ENCODE results near the gene TAL1. TPM values are rescaled to one million over a fixed set of nuclear protein-coding genes. Genes with fewer than 3 reads are reported as not detected.

Gene TAL1
- total and polyA plus RNA-seq, 10 of the 15 experiments (the other 5 are each of a cell fraction or from before 2014, with no cell fraction given) = 0.05 TPM; not detected in 9

DNA sequence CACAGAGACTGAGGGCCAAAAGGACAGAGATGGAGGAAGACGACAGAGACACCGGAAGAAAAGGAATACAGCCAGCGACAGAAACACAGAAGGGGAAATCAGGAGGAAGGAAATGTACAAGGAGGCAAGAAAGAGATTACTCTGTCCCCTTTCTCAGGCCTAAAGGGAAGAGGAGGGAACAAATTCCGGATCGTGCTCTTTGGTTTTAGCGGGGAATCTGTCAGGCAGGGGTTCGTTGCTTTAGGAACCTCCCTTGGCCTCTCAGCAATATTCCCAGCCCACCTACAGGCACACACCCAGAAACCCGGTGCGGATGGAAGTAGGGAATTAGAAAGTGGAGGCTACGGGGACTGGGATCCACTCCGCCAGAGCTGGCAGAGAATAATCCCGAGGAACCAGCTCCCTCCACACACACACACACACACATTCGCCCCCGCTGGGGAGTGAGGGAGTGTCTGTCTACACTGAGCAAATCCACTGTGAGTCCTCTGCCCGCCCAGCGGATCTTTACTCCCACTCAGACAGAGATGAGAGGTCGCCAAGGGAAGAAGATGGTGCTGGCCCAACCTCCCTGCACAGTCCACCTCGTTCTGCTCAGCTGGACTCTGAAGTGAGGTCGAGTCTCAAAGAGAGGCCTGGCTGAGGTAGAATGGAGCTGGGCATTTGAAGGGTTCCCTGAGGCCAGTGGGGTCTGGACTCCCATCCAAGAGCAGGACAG lies 5.7 kb downstream of the TAL1 start:
- CTCF ChIA-PET = no interaction called here

More for the DNA sequence above, 5.7 kb downstream of the TAL1 start:
- H3K36me3 ChIP-seq (ENCODE audit: control insufficient read depth in 2 of 2, insufficient read depth in 2 of 2, low read length in 1 of 2) = no peaks in the 10 kb centered on the region
- ChIA-PET POLR2A (no interaction called here), SMC1A (ENCODE audit: uncharacterized antibody, unreplicated experiment) (no interaction called here), RAD21 (ENCODE audit: unreplicated experiment) (no interaction called here)
- TF ChIP-seq, protein P1, sequence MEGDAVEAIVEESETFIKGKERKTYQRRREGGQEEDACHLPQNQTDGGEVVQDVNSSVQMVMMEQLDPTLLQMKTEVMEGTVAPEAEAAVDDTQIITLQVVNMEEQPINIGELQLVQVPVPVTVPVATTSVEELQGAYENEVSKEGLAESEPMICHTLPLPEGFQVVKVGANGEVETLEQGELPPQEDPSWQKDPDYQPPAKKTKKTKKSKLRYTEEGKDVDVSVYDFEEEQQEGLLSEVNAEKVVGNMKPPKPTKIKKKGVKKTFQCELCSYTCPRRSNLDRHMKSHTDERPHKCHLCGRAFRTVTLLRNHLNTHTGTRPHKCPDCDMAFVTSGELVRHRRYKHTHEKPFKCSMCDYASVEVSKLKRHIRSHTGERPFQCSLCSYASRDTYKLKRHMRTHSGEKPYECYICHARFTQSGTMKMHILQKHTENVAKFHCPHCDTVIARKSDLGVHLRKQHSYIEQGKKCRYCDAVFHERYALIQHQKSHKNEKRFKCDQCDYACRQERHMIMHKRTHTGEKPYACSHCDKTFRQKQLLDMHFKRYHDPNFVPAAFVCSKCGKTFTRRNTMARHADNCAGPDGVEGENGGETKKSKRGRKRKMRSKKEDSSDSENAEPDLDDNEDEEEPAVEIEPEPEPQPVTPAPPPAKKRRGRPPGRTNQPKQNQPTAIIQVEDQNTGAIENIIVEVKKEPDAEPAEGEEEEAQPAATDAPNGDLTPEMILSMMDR (IDR thresholded peaks at IDR 0.05 in 2 of 3, conservative IDR thresholded peaks at IDR 0.05 in 1 of 3; ENCODE audit: control insufficient read depth in 2 of 3, extremely low read depth in 1 of 3, insufficient read depth in 1 of 3, low read depth in 3 of 3, low read length in 3 of 3) = no peak
- no peak for TF ChIP-seq TARDBP (IDR thresholded peaks at IDR 0.05; ENCODE audit: borderline replicate concordance)
- TF ChIP-seq TAF1 (IDR thresholded peaks at IDR 0.05; ENCODE audit: borderline replicate concordance, low read depth, low read length) = no peak
- TF ChIP-seq CBFB (IDR thresholded peaks at IDR 0.05; ENCODE audit: low read depth) = no peak
- no peak for TF ChIP-seq TCF12 (IDR thresholded peaks at IDR 0.05; ENCODE audit: low read depth, low read length)
- TF ChIP-seq, protein P2, sequence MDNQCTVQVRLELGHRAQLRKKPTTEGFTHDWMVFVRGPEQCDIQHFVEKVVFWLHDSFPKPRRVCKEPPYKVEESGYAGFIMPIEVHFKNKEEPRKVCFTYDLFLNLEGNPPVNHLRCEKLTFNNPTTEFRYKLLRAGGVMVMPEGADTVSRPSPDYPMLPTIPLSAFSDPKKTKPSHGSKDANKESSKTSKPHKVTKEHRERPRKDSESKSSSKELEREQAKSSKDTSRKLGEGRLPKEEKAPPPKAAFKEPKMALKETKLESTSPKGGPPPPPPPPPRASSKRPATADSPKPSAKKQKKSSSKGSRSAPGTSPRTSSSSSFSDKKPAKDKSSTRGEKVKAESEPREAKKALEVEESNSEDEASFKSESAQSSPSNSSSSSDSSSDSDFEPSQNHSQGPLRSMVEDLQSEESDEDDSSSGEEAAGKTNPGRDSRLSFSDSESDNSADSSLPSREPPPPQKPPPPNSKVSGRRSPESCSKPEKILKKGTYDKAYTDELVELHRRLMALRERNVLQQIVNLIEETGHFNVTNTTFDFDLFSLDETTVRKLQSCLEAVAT (IDR thresholded peaks at IDR 0.05) = no peak
- no peak for TF ChIP-seq DPF2 (IDR thresholded peaks at IDR 0.05)
- TF ChIP-seq POLR2AphosphoS5 (IDR thresholded peaks at IDR 0.05; ENCODE audit: low read length) = no peak
- no peak for TF ChIP-seq KLF5 (IDR thresholded peaks at IDR 0.05; ENCODE audit: partially characterized antibody)
- TF ChIP-seq, protein P3, sequence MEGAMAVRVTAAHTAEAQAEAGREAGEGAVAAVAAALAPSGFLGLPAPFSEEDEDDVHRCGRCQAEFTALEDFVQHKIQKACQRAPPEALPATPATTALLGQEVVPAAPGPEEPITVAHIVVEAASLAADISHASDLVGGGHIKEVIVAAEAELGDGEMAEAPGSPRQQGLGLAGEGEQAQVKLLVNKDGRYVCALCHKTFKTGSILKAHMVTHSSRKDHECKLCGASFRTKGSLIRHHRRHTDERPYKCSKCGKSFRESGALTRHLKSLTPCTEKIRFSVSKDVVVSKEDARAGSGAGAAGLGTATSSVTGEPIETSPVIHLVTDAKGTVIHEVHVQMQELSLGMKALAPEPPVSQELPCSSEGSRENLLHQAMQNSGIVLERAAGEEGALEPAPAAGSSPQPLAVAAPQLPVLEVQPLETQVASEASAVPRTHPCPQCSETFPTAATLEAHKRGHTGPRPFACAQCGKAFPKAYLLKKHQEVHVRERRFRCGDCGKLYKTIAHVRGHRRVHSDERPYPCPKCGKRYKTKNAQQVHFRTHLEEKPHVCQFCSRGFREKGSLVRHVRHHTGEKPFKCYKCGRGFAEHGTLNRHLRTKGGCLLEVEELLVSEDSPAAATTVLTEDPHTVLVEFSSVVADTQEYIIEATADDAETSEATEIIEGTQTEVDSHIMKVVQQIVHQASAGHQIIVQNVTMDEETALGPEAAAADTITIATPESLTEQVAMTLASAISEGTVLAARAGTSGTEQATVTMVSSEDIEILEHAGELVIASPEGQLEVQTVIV (IDR thresholded peaks at IDR 0.05; ENCODE audit: borderline replicate concordance, partially characterized antibody) = no peak
- no peak for TF ChIP-seq MEF2A (IDR thresholded peaks at IDR 0.05; ENCODE audit: insufficient read depth, low read depth, low read length)
- TF ChIP-seq TBL1XR1 (IDR thresholded peaks at IDR 0.05; ENCODE audit: low read depth, low read length) = no peak
- TF ChIP-seq, protein P4, sequence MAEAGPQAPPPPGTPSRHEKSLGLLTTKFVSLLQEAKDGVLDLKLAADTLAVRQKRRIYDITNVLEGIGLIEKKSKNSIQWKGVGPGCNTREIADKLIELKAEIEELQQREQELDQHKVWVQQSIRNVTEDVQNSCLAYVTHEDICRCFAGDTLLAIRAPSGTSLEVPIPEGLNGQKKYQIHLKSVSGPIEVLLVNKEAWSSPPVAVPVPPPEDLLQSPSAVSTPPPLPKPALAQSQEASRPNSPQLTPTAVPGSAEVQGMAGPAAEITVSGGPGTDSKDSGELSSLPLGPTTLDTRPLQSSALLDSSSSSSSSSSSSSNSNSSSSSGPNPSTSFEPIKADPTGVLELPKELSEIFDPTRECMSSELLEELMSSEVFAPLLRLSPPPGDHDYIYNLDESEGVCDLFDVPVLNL (IDR thresholded peaks at IDR 0.05; ENCODE audit: low read depth, low read length) = no peak
- no peak for TF ChIP-seq MXI1 (IDR thresholded peaks at IDR 0.05; ENCODE audit: low read depth, low read length)
- no peak for TF ChIP-seq JUND (IDR thresholded peaks at IDR 0.05; ENCODE audit: low read depth, low read length)
- no peak for TF ChIP-seq NR2C1 (IDR thresholded peaks at IDR 0.05)
- no peak for TF ChIP-seq MEF2B (IDR thresholded peaks at IDR 0.05; ENCODE audit: partially characterized antibody, poor library complexity, severe bottlenecking)
- H3K4me1 ChIP-seq (ENCODE audit: control insufficient read depth, insufficient read depth, low read length) = no peaks in the 10 kb centered on the region
- H4K20me1 ChIP-seq (ENCODE audit: control insufficient read depth, insufficient read depth) = no peaks in the 10 kb centered on the region
- H3K4me2 ChIP-seq (ENCODE audit: control insufficient read depth, insufficient read depth) = no peak overlapping the region
- in situ Hi-C loops (cut with MboI) = no loop called here
- FAIRE-seq (no peak), ATAC-seq (no peak), DNase-seq (ENCODE audit: low read depth, low spot score) (no peak)
- intact Hi-C loops (cut with micrococcal nuclease; ENCODE audit: unreplicated experiment) = no loop called here
- 29% methylated on average over 17 of the region's 19 CpGs for WGBS (ENCODE audit: insufficient coverage, insufficient replicate concordance, low lambda C conversion rate, missing lambda C conversion rate)
- no peak overlapping the region for H2AFZ ChIP-seq (ENCODE audit: control insufficient read depth, low read depth, low read length)
- no peaks in the 10 kb centered on the region for H3K9me3 ChIP-seq (replicated peaks; ENCODE audit: control insufficient read depth, insufficient read depth, low read length)
- H3K9ac ChIP-seq (ENCODE audit: control insufficient read depth, insufficient read depth, low read length) = no peak overlapping the region
- BruUV-seq (replicated peaks) = no TSS peak
- peaks cover 15 to 31% of the 10 kb centered on the region in 2 experiments for H3K27me3 ChIP-seq (replicated peaks in 1 of 2; ENCODE audit: control insufficient read depth in 2 of 2, insufficient read depth in 2 of 2, low read length in 1 of 2)
- H3K27ac ChIP-seq (ENCODE audit: control insufficient read depth, insufficient read depth) = no peak overlapping the region
- no peaks in the 10 kb centered on the region for H3K79me2 ChIP-seq (ENCODE audit: control insufficient read depth, insufficient read depth, low read length)
- H3K4me3 ChIP-seq = no peak overlapping the region

Data from GM12878 (cell line).